Transverse colon (tissue), 4 donors: ENCODE measurements around the gene DKK3. TPM values are rescaled to one million over a fixed set of nuclear protein-coding genes. Genes with fewer than 3 reads are reported as not detected.

ENCODE experiments used
- DNase-seq: peaks from one replicate; pipeline ENCODE4 v3.0.0-alpha.2; 2019
- H3K27ac ChIP-seq, 4 donors: fragments of 200-600 bp; sonication (generic); 2 replicates each; pipeline ENCODE4 v1.5.1; 2016 to 2018; ENCODE audit warnings: inconsistent platforms in 4 of 4
- H3K27me3 ChIP-seq: fragments of 200-600 bp; sonication (generic); 2 replicates; pipeline ENCODE4 v1.5.1; 2017; ENCODE audit warnings: inconsistent platforms
- H3K36me3 ChIP-seq, 4 donors: fragments of 200-600 bp; sonication (generic); 2 replicates each; pipeline ENCODE4 v1.5.1; 2017 to 2019; ENCODE audit warnings: inconsistent platforms in 4 of 4
- H3K4me1 ChIP-seq, 4 donors: fragments of 200-600 bp; sonication (generic); 2 replicates each; pipeline ENCODE4 v1.5.1; 2017 to 2020; ENCODE audit warnings: inconsistent platforms in 4 of 4
- H3K4me3 ChIP-seq, 4 donors: fragments of 200-600 bp; sonication (generic); 1 replicate in 1 of 4; 2 replicates in 3 of 4; pipeline versions ENCODE4 v1.5.1 to v1.6.1; 2017 to 2019; ENCODE audit warnings: inconsistent platforms in 4 of 4
- H3K9me3 ChIP-seq, 2 donors: fragments of 200-600 bp; sonication (generic); 2 replicates each; pipeline ENCODE4 v1.5.1; 2017 to 2019; ENCODE audit warnings: inconsistent platforms in 2 of 2
- CTCF ChIP-seq, 5 experiments: fragments of 200-600 bp in 3 of 5; fragments of 450-650 bp in 2 of 5; sonication (generic) in 3 of 5; IDR thresholded peaks; 1 replicate in 2 of 5; 2 replicates in 3 of 5; pipeline ENCODE4 v1.5.1; 2016 to 2017; ENCODE audit warnings: antibody characterized with exemption in 5 of 5, inconsistent platforms in 3 of 5, mild to moderate bottlenecking in 2 of 5, moderate library complexity in 1 of 5
- EP300 ChIP-seq: sonication (generic); formaldehyde crosslinking; IDR thresholded peaks from one replicate; pipeline ENCODE4 v1.6.1; 2017; ENCODE audit warnings: antibody characterized with exemption, low read depth
- POLR2A ChIP-seq: fragments of 450-650 bp; IDR thresholded peaks from one replicate; pipeline ENCODE4 v1.6.1; 2016; ENCODE audit warnings: antibody characterized with exemption, mild to moderate bottlenecking, moderate library complexity
- POLR2AphosphoS5 ChIP-seq, 3 donors: sonication (generic); formaldehyde crosslinking; IDR thresholded peaks; one replicate each; pipeline ENCODE4 v1.6.1; 2016; ENCODE audit warnings: antibody characterized with exemption in 3 of 3
- WGBS, 2 donors: methylation state at CpG; one replicate each; pipeline ENCODE4 v1.1.5; 2018; ENCODE audit warnings: low coverage in 1 of 2; 5-methylcytosine and 5-hydroxymethylcytosine counted together
- in situ Hi-C, 4 donors: fragments of 200-750 bp; cut with MboI; loops; one replicate each; pipeline versions ENCODE4 v1.15.0 to v1.15.1; 2017; ENCODE audit warnings: low sequenced_read_pairs in 3 of 4, low pct_ligation_motif_present in 1 of 4, low pct_unique_long_range_greater_than_20kb in 1 of 4
- intact Hi-C: fragments of 100-400 bp; cut with DNase I; formaldehyde crosslinking; loops from one replicate; pipeline ENCODE4 v1.15.1; 2023; ENCODE audit warnings: low total_unique reads
- total RNA-seq, 4 donors: library from RNA; depleted of rRNA; stranded (reverse); fragments of >200 nt; gene quantifications; one replicate each; pipeline ENCODE4 v1.1.0, GENCODE V29; 2016

DKK3 gene
- total RNA-seq, 4 donors from 2014 or later: 27.2 to 181 (median 40.1) TPM

- peak; percentile 67 for DNase-seq
- no peak overlapping the region for H3K4me3 ChIP-seq
- in situ Hi-C loops: no loop called here
- intact Hi-C loops: no loop called here
- no peak for TF ChIP-seq POLR2A
- peak; percentile 51 to 76 (median 68) for TF ChIP-seq CTCF (IDR thresholded peaks at IDR 0.05)
- TF ChIP-seq EP300: no peak
- no peak for TF ChIP-seq POLR2AphosphoS5 (IDR thresholded peaks at IDR 0.05)
- H3K27ac ChIP-seq: no peak overlapping the region
- no peaks in the 10 kb centered on the region for H3K36me3 ChIP-seq
- no peaks in the 10 kb centered on the region for H3K27me3 ChIP-seq
- WGBS, 2 donors: 71 to 100% methylated on average over 1 to 14 of the region's 15 CpGs
- no peaks in the 10 kb centered on the region for H3K9me3 ChIP-seq
- peaks cover 0 to 6% (median under 1%) of the 10 kb centered on the region in 4 donors for H3K4me1 ChIP-seq
Measured at GRCh38 chr11:11966826-11967668, 41.4 kb downstream of the DKK3 start.

- Histone ChIP-seq H3K9me3 (no peaks in the 10 kb centered on the region), H3K4me1 (peaks cover 0 to 3% (median 0%) of the 10 kb centered on the region in 4 donors), H3K27ac (no peak overlapping the region), H3K4me3 (no peak overlapping the region), H3K36me3 (no peaks in the 10 kb centered on the region), H3K27me3 (no peaks in the 10 kb centered on the region)
- no peak for TF ChIP-seq POLR2AphosphoS5 (IDR thresholded peaks at IDR 0.05)
- no peak for TF ChIP-seq CTCF (IDR thresholded peaks at IDR 0.05)
- TF ChIP-seq POLR2A: no peak
- TF ChIP-seq EP300: no peak
- intact Hi-C loops: no loop called here
- DNase-seq: no peak
- in situ Hi-C loops: no loop called here
- 89 to 90% methylated on average over 7 of the region's 7 CpGs for WGBS, 2 donors
Measured at GRCh38 chr11:11966354-11966741, 42.1 kb downstream of the DKK3 start.

GRCh38 chr11:11965656-11966353 lies 42.6 kb downstream of the DKK3 start:
- no peak for DNase-seq
- no peak overlapping the region for H3K27ac ChIP-seq
- no peaks in the 10 kb centered on the region for H3K27me3 ChIP-seq
- WGBS, 2 donors: 78 to 100% methylated on average over 1 to 10 of the region's 10 CpGs
- intact Hi-C loops: no loop called here
- no peak overlapping the region for H3K4me3 ChIP-seq
- TF ChIP-seq POLR2A (no peak), CTCF (IDR thresholded peaks at IDR 0.05) (no peak), EP300 (no peak), POLR2AphosphoS5 (IDR thresholded peaks at IDR 0.05) (no peak)
- H3K4me1 ChIP-seq: peaks cover 0 to 3% (median 0%) of the 10 kb centered on the region in 4 donors
- in situ Hi-C loops: no loop called here
- no peaks in the 10 kb centered on the region for H3K9me3 ChIP-seq
- H3K36me3 ChIP-seq: no peaks in the 10 kb centered on the region

- no peak for DNase-seq
- intact Hi-C loops: no loop called here
- WGBS, 2 donors: 74% methylated on average over 3 of the region's 3 CpGs; no CpG with 5 or more reads in 1 of the 2 donors
- H3K4me1 ChIP-seq: peaks cover 0 to 3% (median 0%) of the 10 kb centered on the region in 4 donors
- TF ChIP-seq EP300 (no peak), CTCF (IDR thresholded peaks at IDR 0.05) (no peak), POLR2A (no peak), POLR2AphosphoS5 (IDR thresholded peaks at IDR 0.05) (no peak)
- H3K27me3 ChIP-seq: no peaks in the 10 kb centered on the region
- in situ Hi-C loops: no loop called here
- H3K4me3 ChIP-seq: no peak overlapping the region
- H3K36me3 ChIP-seq: no peaks in the 10 kb centered on the region
- H3K27ac ChIP-seq: no peak overlapping the region
- no peaks in the 10 kb centered on the region for H3K9me3 ChIP-seq
Measured at GRCh38 chr11:11965192-11965591, 43.2 kb downstream of the DKK3 start.
